Thyroid gland (tissue), 4 donors: ENCODE measurements around the gene COL1A2.

Experiments
- POLR2A ChIP-seq, 2 donors: fragments of 450-650 bp; IDR thresholded peaks; one replicate each; pipeline ENCODE4 v1.6.1; 2017; ENCODE audit warnings: antibody characterized with exemption in 2 of 2, mild to moderate bottlenecking in 2 of 2, moderate library complexity in 1 of 2
- TF ChIP-seq, protein P1 (sequence below), 6 experiments: fragments of 200-600 bp in 3 of 6; fragments of 450-650 bp in 3 of 6; sonication (generic) in 3 of 6; IDR thresholded peaks; one replicate each; pipeline ENCODE4 v1.5.1; 2016 to 2019; ENCODE audit warnings: antibody characterized with exemption in 6 of 6, mild to moderate bottlenecking in 2 of 6, inconsistent platforms in 1 of 6, moderate library complexity in 1 of 6

DNA sequence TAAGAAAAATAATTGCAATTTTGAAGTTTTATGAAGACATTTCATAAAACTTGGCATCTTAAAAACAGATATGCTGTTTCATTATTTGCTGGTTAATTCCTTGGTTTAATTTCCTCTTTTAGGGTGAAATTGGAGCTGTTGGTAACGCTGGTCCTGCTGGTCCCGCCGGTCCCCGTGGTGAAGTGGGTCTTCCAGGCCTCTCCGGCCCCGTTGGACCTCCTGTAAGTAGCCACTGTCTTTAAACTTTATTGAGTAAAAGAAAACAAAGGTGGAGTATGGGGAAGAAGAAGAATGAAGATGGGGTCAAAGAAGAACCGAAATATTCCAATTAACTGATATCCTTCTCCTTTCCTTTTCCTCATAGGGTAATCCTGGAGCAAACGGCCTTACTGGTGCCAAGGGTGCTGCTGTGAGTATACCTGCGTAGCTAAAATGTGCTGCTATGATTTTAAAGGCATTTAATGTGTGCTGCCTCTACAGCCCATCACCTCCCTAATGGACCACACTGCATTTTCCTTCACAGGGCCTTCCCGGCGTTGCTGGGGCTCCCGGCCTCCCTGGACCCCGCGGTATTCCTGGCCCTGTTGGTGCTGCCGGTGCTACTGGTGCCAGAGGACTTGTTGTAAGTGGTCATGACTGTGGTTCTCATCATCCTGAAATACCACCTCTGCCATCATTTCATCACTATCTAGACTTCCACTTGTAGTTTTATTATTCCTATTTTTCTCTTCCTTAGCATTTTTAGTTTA lies 14.7 kb downstream of the COL1A2 start:
- TF ChIP-seq, protein P1, sequence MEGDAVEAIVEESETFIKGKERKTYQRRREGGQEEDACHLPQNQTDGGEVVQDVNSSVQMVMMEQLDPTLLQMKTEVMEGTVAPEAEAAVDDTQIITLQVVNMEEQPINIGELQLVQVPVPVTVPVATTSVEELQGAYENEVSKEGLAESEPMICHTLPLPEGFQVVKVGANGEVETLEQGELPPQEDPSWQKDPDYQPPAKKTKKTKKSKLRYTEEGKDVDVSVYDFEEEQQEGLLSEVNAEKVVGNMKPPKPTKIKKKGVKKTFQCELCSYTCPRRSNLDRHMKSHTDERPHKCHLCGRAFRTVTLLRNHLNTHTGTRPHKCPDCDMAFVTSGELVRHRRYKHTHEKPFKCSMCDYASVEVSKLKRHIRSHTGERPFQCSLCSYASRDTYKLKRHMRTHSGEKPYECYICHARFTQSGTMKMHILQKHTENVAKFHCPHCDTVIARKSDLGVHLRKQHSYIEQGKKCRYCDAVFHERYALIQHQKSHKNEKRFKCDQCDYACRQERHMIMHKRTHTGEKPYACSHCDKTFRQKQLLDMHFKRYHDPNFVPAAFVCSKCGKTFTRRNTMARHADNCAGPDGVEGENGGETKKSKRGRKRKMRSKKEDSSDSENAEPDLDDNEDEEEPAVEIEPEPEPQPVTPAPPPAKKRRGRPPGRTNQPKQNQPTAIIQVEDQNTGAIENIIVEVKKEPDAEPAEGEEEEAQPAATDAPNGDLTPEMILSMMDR (IDR thresholded peaks at IDR 0.05): no peak
- no peak for TF ChIP-seq POLR2A (IDR thresholded peaks at IDR 0.05)
